Vagina (tissue), 2 donors: ENCODE results near the gene ATP5MC3. TPM values are rescaled to one million over a fixed set of nuclear protein-coding genes. Genes with fewer than 3 reads are reported as not detected.

Experiments
- DNase-seq, 2 donors: peaks; one replicate each; pipeline ENCODE4 v3.0.0-alpha.2; 2017; ENCODE audit errors: extremely low spot score in 2 of 2
- H3K27ac ChIP-seq: fragments of 200-600 bp; sonication (generic); one replicate; pipeline ENCODE4 v1.5.1; 2019
- H3K27me3 ChIP-seq: fragments of 200-600 bp; sonication (generic); one replicate; pipeline ENCODE4 v1.5.1; 2019
- H3K36me3 ChIP-seq, 2 donors: fragments of 200-600 bp; sonication (generic); one replicate each; pipeline ENCODE4 v1.5.1; 2017 to 2019
- H3K4me1 ChIP-seq: fragments of 200-600 bp; sonication (generic); one replicate; pipeline ENCODE4 v1.5.1; 2019
- H3K4me3 ChIP-seq, 2 donors: fragments of 200-600 bp; sonication (generic); 1 replicate in 1 of 2; 2 replicates in 1 of 2; pipeline ENCODE4 v1.5.1; 2016 to 2019
- H3K9me3 ChIP-seq: fragments of 200-600 bp; sonication (generic); one replicate; pipeline ENCODE4 v1.5.1; 2019
- POLR2A ChIP-seq, 2 donors: fragments of 450-650 bp; IDR thresholded peaks; one replicate each; pipeline ENCODE4 v1.6.1; 2017; ENCODE audit warnings: antibody characterized with exemption in 2 of 2, mild to moderate bottlenecking in 2 of 2, moderate library complexity in 2 of 2
- POLR2AphosphoS5 ChIP-seq, 2 donors: sonication (generic); formaldehyde crosslinking; IDR thresholded peaks; one replicate each; pipeline ENCODE4 v1.9.0; 2017; ENCODE audit warnings: antibody characterized with exemption in 2 of 2, mild to moderate bottlenecking in 2 of 2, low read depth in 1 of 2; ENCODE audit not compliant: insufficient read depth in 1 of 2
- intact Hi-C: fragments of 100-400 bp; cut with DNase I; formaldehyde crosslinking; loops from one replicate; pipeline ENCODE4 v1.15.1; 2023
- microRNA counts, 2 donors: library from miRNA; unstranded; fragments of <30 nt; microRNA quantifications; one replicate each; lab custom pipeline; 2016 to 2017
- microRNA-seq: library from miRNA; unstranded; fragments of <30 nt; microRNA quantifications from one replicate; pipeline ENCODE4, GENCODE V29; 2017; ENCODE audit warnings: borderline number of aligned reads, borderline replicate concordance
- small RNA-seq: library from RNA; depleted of rRNA; stranded (forward); fragments of <200 nt; gene quantifications from one replicate; pipeline ENCODE3, GENCODE V24; 2016
- total RNA-seq: library from RNA; depleted of rRNA; stranded (reverse); fragments of >200 nt; gene quantifications from one replicate; pipeline ENCODE4 v1.2.3, GENCODE V29; 2016
- TF ChIP-seq, protein P1 (sequence below), 3 experiments: fragments of 450-650 bp in 2 of 3; fragments of 200-600 bp in 1 of 3; sonication (generic) in 1 of 3; IDR thresholded peaks; one replicate each; pipeline ENCODE4 v1.5.1; 2017 to 2019; ENCODE audit warnings: antibody characterized with exemption in 3 of 3, mild to moderate bottlenecking in 2 of 3, moderate library complexity in 2 of 3

The ATP5MC3 gene
- total RNA-seq, 1 donor from 2014 or later = 106 TPM

DNA sequence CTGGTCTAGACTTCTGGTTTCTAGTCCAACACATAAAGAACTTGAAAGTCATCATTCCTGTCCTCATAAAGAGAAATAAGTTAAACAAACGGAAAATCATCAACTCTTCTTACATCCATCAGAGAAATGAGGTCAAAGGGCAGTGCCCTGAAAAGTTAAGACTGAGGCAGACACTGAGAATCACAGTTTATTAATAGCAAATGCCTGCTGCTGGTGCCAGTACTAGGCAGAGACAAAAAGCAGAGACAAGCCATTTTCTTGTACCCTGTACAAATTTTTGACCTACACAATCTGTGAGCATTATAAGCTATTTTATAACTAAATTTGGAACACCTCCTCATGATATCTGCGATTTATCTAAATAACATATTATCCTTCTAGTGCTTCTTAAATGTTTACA, 50.3 kb downstream of the ATP5MC3 start:
- Histone ChIP-seq H3K27ac (no peak overlapping the region), H3K9me3 (no peaks in the 10 kb centered on the region), H3K4me3 (no peak overlapping the region), H3K4me1 (peaks cover 23% of the 10 kb centered on the region), H3K36me3 (peaks cover 0 to 5% of the 10 kb centered on the region in 2 donors), H3K27me3 (no peaks in the 10 kb centered on the region)
- intact Hi-C loops = no loop called here
- no peak for DNase-seq
- TF ChIP-seq POLR2A (IDR thresholded peaks at IDR 0.05) (no peak), POLR2AphosphoS5 (IDR thresholded peaks at IDR 0.05; ENCODE audit: insufficient read depth in 1 of 2, low read depth in 1 of 2) (no peak)
- TF ChIP-seq, protein P1, sequence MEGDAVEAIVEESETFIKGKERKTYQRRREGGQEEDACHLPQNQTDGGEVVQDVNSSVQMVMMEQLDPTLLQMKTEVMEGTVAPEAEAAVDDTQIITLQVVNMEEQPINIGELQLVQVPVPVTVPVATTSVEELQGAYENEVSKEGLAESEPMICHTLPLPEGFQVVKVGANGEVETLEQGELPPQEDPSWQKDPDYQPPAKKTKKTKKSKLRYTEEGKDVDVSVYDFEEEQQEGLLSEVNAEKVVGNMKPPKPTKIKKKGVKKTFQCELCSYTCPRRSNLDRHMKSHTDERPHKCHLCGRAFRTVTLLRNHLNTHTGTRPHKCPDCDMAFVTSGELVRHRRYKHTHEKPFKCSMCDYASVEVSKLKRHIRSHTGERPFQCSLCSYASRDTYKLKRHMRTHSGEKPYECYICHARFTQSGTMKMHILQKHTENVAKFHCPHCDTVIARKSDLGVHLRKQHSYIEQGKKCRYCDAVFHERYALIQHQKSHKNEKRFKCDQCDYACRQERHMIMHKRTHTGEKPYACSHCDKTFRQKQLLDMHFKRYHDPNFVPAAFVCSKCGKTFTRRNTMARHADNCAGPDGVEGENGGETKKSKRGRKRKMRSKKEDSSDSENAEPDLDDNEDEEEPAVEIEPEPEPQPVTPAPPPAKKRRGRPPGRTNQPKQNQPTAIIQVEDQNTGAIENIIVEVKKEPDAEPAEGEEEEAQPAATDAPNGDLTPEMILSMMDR (IDR thresholded peaks at IDR 0.05) = no peak

DNA sequence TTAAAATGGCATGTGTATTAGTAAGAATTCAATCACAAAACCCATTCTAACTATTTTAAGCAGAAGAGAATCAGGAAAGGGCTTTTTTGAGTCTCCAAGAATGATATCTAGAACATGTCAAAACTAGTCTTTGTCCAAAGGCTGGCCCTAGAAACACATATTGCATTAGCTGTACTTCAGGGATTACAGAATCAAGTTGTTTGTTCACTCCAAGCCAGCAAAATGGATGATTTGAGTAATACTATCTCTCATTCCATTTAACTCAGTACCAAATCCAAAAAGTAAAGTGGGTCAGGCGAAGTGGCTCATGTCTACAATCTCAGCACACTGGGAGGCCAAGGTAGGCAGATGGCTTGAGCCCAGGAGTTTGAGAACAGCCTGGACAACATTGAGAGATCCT, 54.8 kb downstream of the ATP5MC3 start:
- H3K27me3 ChIP-seq = no peaks in the 10 kb centered on the region
- no peak overlapping the region for H3K27ac ChIP-seq
- H3K36me3 ChIP-seq = peaks cover 0 to 5% of the 10 kb centered on the region in 2 donors
- no peak for DNase-seq
- peaks cover 7% of the 10 kb centered on the region for H3K4me1 ChIP-seq
- no peak overlapping the region for H3K4me3 ChIP-seq
- TF ChIP-seq, protein P1 (IDR thresholded peaks at IDR 0.05) = no peak
- TF ChIP-seq POLR2AphosphoS5 (IDR thresholded peaks at IDR 0.05; ENCODE audit: insufficient read depth in 1 of 2, low read depth in 1 of 2) = no peak
- no peak for TF ChIP-seq POLR2A (IDR thresholded peaks at IDR 0.05)
- intact Hi-C loops = no loop called here
- no peaks in the 10 kb centered on the region for H3K9me3 ChIP-seq

MicroRNA genes within 50 kb of the gene (microRNA counts, 767-probe panel; counts per million panel counts)
- 238 to 261 counts per million in 2 donors for microRNA hsa-miR-933 (lab: Ali Mortazavi, UCI)

Small RNA genes within 50 kb of the gene (microRNA-seq; reads per million reads assigned to microRNA genes)
- gene MIR933 = not detected

Small RNA genes within 50 kb of the gene (small RNA-seq; reads per million reads assigned to genes)
- not detected for gene MIR933

Other genes with a start within 250 kb of the ATP5MC3 start
- gene CHN1, start 176.3 kb downstream of the ATP5MC3 start, total RNA-seq = 9.6 TPM
- gene ATF2, start 13.5 kb downstream of the ATP5MC3 start, total RNA-seq = 40.5 TPM